Head of caudate nucleus (tissue), 42 donors: ENCODE results near the gene TNFAIP8.
"Not testable (repeated sequence)": the region's sequence is repeated elsewhere in the genome, so short reads cannot be mapped to it uniquely, and the experiment has no call there.

ENCODE experiments used
- DNase-seq, 42 donors: peaks; one replicate each; pipeline versions ENCODE4 v3.0.0 to v3.0.0-alpha.2; 2020 to 2021; ENCODE audit warnings: mixed read lengths in 7 of 42
- intact Hi-C: fragments of 100-400 bp; cut with DNase I; formaldehyde crosslinking; loops from one replicate; pipeline ENCODE4 v1.15.0; 2022

TNFAIP8 gene

GRCh38 chr5:119405419-119405818 is 49.6 kb downstream of the TNFAIP8 start:
- no peak for DNase-seq
- intact Hi-C loops: no loop called here

GRCh38 chr5:119406551-119407110 is 50.8 kb downstream of the TNFAIP8 start:
- no peak for DNase-seq
- intact Hi-C loops: no loop called here

GRCh38 chr5:119409235-119409815 is 53.5 kb downstream of the TNFAIP8 start:
- intact Hi-C loops: no loop called here

GRCh38 chr5:119410448-119411159 is 54.8 kb downstream of the TNFAIP8 start:
- intact Hi-C loops: loop anchor here (5.0 to 10.0 kb wide), 2 partner anchors 136 to 423 kb away; partner anchors contain the start of gene DTWD2

More at GRCh38 chr5:119409235-119409815, 53.5 kb downstream of the TNFAIP8 start:
- no peak for DNase-seq

GRCh38 chr5:119411361-119412278 is 55.8 kb downstream of the TNFAIP8 start:
- DNase-seq: peak; percentile 16 to 87 (median 58)
- intact Hi-C loops: loop anchor here (5.0 to 10.0 kb wide), 2 partner anchors 137 to 424 kb away; partner anchors contain the start of gene DTWD2

More at GRCh38 chr5:119410448-119411159, 54.8 kb downstream of the TNFAIP8 start:
- no peak for DNase-seq

GRCh38 chr5:119412279-119413227 is 56.7 kb downstream of the TNFAIP8 start:
- DNase-seq: no peak
- intact Hi-C loops: loop anchor here (5.0 to 10.0 kb wide), 2 partner anchors 138 to 425 kb away; partner anchors contain the start of gene DTWD2

GRCh38 chr5:119414124-119414734 is 58.4 kb downstream of the TNFAIP8 start:
- DNase-seq: peak in 1 of 42 donors; percentile 12

GRCh38 chr5:119417891-119418605 is 62.2 kb downstream of the TNFAIP8 start:
- no peak for DNase-seq
- intact Hi-C loops: loop anchor here (10.0 kb wide), 1 partner anchor 143 kb away; no protein-coding TSS in a partner anchor

More at GRCh38 chr5:119414124-119414734, 58.4 kb downstream of the TNFAIP8 start:
- intact Hi-C loops: loop anchor here (5.0 to 10.0 kb wide), 2 partner anchors 139 to 427 kb away; partner anchors contain the start of gene DTWD2

GRCh38 chr5:119418606-119419100 is 62.8 kb downstream of the TNFAIP8 start:
- no peak for DNase-seq
- intact Hi-C loops: loop anchor here (10.0 kb wide), 1 partner anchor 144 kb away; no protein-coding TSS in a partner anchor

- intact Hi-C loops: no loop called here
- no peak for DNase-seq
These were observed 64.3 kb downstream of the TNFAIP8 start for GRCh38 chr5:119420169-119420568.

GRCh38 chr5:119426057-119426456 is 70.2 kb downstream of the TNFAIP8 start:
- DNase-seq: peak in 1 of 42 donors; percentile 32
- intact Hi-C loops: no loop called here

- intact Hi-C loops: no loop called here
- peak in 1 of 42 donors; percentile 12 for DNase-seq
These were observed 71.2 kb downstream of the TNFAIP8 start for GRCh38 chr5:119427060-119427459.

GRCh38 chr5:119427596-119427995 is 71.8 kb downstream of the TNFAIP8 start:
- peak in 1 of 42 donors; percentile 10 for DNase-seq
- intact Hi-C loops: not testable (repeated sequence)

- DNase-seq, intact Hi-C loops: not testable (repeated sequence)
These were observed 72.3 kb downstream of the TNFAIP8 start for GRCh38 chr5:119428166-119428565.

GRCh38 chr5:119428574-119428973 is 72.8 kb downstream of the TNFAIP8 start:
- DNase-seq, intact Hi-C loops: not testable (repeated sequence)

GRCh38 chr5:119432674-119433237 is 76.9 kb downstream of the TNFAIP8 start:
- intact Hi-C loops, DNase-seq: not testable (repeated sequence)
